Lower leg skin (tissue), 3 donors: ENCODE measurements around the gene TUBA4A.

Source experiments
- CTCF ChIP-seq, 3 donors: fragments of 450-650 bp; IDR thresholded peaks; one replicate each; pipeline ENCODE4 v1.5.1; 2016; ENCODE audit warnings: antibody characterized with exemption in 3 of 3, mild to moderate bottlenecking in 3 of 3, moderate library complexity in 2 of 3
- POLR2A ChIP-seq, 2 donors: fragments of 450-650 bp; IDR thresholded peaks; one replicate each; pipeline ENCODE4 v1.6.1; 2016 to 2017; ENCODE audit warnings: antibody characterized with exemption in 2 of 2, mild to moderate bottlenecking in 1 of 2, moderate library complexity in 1 of 2

DNA sequence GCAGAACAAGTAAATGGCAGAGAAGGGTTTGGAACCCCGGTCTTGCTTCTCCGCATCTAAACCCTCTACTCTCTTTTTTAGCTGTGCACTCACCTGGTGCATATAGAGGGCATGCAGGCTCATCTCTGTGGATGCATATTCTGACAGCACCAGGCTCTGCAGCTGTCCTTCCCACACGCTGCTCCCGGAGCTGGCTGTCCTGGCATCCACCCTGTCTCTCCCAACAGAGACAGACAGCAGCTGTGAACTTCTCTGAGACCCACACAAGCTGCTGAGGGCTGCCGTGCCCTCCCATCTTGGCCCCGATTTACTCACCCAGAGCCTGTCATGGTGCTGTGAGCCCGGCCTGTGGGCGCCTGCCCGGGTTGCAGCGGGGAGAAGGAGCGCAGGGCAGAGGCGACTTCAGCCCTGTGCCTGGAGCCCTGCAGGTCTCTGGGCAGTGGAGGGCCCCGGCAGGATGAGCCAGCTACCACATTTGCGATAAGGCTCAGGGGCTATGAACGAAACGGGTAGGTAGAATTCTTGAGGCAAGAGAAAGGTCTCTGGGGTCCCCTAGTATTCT, 31.7 kb downstream of the TUBA4A start:
- no peak for TF ChIP-seq CTCF (IDR thresholded peaks at IDR 0.05)
- TF ChIP-seq POLR2A (IDR thresholded peaks at IDR 0.05), result no peak
